GM21447 (cell line): Measurements from ENCODE around the gene BMPR1A.
"Not testable (repeated sequence)": the region's sequence is repeated elsewhere in the genome, so short reads cannot be mapped to it uniquely, and the experiment has no call there.

Source experiments
- ATAC-seq: cut with Tn5 transposase; IDR thresholded peaks from one replicate; pipeline ENCODE4 v1.9.1; 2021; ENCODE audit not compliant: unreplicated experiment

BMPR1A gene

DNA sequence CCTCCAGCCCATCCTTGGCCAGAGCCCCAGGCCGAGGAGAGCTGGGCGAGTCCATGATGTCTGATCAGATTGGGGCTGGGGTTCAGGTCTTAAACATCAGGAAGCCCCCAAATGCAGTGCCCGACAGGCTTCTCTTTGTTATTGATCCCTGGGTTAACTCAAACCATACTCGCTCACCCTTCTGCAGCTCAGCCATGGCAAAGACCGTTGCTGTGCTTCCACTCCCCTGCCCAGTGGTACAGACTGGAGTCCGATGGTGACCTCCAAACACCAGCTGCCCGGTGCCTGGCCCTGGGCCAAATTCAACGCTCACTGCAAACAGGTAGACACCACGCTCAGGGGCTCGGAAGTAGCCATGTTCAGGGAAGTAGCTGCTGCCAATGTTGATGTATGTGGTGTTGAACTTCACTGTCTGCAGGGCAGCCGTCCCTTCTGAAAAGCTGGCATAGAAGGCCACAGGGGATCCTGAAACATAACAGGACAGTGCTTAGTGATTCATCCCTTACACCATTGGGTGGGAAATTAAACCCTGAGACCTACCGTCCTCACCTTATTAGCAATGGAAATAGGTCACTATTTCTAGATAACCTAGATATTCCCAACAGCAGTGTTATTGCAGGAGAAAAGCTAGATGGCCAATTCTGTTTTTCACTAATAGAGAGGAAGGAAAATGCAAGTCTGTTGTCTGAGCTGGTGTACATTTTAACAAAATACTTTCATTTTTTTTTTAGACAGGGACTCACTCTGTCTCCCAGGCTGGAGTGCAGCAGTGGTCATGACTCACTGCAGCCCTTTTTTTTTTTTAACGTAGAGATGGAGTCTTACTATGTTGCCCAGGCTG lies 180.5 kb downstream of the BMPR1A start:
- ATAC-seq, result no peak

DNA sequence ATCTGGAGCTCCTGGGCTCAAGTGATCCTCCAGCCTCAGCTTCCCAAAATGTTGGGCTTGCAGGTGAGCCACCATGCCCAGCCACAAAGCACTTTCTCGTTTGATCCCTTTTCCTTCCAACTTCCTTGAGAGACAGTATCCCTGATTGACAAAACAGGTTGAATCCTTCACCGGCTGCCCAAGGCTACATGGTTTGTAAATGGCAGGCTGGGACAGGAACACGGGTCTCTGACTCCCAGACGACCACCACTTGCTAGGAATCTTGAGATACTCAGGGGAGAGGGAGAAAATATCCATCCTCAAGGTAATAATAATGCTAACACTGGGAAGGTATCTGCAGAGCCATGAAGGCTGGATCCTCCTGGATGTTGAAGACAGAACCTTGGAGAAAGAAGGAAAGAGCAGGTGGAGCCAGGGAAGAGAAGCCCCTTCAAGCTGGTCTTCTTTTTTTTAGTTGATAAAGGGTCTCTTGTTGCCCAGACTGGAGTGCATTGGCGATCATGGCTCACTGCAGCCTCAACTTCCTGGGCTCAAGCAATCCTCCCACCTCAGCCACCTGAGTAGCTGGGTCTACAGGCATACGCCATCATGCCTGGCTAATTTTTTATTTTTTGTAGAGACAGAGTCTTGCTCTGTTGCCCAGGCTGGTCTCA lies 181.2 kb downstream of the BMPR1A start:
- no peak for ATAC-seq

- ATAC-seq, result no peak
Observed at GRCh38 chr10:86938260-86938659, 181.8 kb downstream of the BMPR1A start.

DNA sequence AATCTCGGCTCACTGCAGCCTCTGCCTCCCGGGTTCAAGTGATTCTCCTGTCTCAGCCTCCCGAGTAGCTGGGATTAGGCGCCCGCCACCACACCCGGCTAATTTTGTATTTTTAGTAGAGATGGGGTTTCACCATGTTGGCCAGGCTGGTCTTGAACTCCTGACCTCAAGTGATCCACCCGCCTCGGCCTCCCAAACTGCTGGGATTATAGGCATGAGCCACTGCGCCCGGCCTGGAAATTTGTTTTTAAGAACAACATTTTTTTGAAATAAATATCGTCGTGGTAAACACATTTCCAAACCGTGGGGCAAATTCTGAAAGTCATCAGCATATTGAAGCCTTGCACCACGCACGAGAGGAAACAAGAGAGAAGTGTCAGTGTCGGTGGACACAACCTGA lies 183.7 kb downstream of the BMPR1A start:
- not testable (repeated sequence) for ATAC-seq

GRCh38 chr10:86940677-86941076 lies 184.3 kb downstream of the BMPR1A start:
- ATAC-seq, result no peak

GRCh38 chr10:86941426-86941825 lies 185.0 kb downstream of the BMPR1A start:
- no peak for ATAC-seq

DNA sequence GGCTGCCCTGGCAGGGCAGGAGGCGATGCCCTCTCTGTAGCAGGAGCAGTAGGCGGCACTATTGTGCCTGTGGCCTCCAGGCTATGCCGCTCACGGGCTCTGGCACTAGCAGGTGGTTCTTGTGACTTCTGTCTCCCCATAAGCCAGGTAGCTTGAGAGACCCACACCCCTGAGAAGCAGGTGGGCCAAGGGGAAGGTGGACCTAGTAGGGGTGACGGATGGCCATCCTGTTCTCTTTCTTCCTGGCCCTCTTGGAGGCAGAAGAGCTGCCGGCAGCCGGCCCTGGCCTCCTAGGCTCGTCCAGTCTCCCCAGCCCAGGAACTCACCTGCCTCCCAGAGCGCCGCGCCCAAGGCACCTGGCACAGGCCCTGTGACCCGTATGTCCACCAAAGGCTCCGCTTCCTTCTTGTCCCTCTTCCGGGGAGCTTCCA lies 185.6 kb downstream of the BMPR1A start:
- ATAC-seq, result no peak

- no peak for ATAC-seq
Observed at GRCh38 chr10:86942441-86943315, 186.3 kb downstream of the BMPR1A start.

DNA sequence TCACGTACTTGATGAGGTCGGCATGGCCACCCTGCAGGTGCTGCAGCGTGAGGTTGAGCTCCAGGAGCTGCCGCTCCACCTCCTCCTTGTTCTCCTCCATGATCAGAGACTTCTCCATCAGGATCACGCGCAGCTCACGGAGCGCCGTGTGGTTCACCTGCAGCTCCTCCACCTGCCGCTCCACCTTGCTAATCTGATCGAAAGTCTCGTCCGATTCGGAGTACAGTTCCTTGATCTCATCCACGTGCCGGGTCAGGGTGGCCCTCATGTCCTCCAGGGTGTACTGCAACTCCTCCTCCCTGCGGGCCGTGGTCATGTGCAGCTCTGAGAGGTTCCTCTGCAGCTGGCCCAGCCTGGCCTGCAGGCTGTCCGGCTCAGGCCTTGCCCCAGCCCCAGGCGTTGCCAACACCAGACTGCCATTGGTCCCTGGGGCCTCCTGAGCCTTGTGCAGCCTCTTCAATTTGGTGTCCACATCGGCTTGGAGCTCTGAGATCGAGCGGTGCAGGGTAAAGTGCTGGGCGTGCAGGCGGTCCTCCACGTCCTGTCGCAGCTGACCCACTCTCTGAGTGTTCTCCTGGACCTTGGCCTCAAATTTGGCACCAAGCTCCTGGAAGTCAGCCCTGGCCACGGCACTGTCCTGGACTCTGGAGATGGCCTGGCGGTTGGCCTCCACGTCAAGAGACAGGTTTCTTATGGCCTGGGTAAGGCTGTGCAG lies 187.1 kb downstream of the BMPR1A start:
- ATAC-seq, result no peak

DNA sequence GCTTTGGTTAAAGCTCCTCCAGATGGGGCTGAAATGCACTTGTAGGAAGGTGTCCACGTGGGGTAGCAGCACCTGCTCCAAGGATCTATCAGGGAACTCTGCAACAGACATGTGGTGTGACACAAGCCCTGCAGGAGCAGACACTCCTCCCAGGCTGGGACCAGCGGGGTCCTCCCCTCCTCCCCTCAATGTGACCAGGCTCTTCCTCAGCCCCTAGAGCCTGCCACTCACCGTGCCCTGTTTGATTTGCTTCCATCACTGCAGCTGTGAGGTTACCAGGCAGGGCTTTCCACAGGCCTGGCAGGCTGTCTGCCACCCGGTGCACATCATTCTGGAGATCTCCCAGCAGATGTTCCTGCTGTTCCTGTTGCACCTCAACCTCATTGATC lies 187.6 kb downstream of the BMPR1A start:
- no peak for ATAC-seq

GRCh38 chr10:86944471-86944870 lies 188.1 kb downstream of the BMPR1A start:
- no peak for ATAC-seq

DNA sequence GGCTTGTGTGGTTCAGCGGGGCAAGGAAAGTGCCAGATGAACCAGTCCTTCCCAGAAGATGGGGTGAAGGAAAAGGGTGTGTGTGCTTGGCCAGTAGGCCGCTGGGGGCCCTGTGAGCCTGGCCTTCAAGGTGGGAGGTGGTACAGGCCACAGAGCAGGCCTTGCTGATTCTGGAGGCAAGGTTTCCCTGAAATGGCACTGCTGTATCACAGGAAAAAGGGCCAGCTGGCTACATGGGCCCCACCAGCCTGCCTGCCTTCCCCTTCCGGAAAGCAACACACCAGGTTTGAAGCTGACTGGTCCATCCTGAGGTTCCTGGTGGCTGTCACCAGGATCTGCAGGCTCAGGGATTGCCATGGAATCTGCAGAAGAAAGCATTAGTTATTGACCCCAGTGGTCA lies 188.5 kb downstream of the BMPR1A start:
- no peak for ATAC-seq

DNA sequence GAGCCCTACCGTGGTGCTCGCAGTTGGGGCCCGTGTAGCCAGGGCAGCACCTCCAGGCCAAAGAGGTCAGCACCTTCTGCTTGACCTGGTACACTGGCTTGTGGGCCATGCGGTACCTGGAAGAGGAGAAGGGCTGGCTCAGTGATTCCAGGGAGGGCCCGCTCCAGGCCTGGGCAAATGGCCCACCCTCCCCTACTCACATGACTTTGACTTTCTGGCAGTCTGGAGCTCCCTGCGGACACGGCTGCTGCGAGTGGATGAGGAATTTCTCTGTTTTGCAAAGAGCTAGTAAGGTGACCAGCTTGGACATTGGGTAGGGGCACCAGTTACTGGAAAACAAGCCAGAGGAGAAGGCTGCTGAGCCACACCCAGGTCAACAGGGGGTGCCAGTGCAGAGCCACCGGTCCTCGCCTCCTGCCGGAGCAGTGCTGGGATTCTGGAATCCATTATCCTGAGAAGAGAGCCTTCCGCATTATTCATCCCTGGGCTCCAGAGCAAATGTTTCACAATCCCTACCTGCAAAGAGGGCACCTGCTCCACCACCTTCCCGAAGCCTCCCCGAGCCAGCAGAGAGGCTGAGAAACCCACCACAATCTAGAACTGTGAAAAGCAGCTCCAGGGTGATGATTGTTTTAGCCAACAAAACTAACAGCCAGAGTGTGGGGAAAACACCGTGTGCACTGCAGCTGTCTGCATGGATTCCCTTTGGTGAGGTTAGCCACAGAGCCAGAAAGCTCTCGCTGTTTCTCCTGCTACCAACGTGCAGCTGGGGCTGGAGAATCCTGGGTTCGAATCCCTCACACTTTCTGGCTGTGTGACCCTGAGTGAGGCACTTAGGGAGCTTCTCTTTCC lies 189.2 kb downstream of the BMPR1A start:
- ATAC-seq, result no peak

DNA sequence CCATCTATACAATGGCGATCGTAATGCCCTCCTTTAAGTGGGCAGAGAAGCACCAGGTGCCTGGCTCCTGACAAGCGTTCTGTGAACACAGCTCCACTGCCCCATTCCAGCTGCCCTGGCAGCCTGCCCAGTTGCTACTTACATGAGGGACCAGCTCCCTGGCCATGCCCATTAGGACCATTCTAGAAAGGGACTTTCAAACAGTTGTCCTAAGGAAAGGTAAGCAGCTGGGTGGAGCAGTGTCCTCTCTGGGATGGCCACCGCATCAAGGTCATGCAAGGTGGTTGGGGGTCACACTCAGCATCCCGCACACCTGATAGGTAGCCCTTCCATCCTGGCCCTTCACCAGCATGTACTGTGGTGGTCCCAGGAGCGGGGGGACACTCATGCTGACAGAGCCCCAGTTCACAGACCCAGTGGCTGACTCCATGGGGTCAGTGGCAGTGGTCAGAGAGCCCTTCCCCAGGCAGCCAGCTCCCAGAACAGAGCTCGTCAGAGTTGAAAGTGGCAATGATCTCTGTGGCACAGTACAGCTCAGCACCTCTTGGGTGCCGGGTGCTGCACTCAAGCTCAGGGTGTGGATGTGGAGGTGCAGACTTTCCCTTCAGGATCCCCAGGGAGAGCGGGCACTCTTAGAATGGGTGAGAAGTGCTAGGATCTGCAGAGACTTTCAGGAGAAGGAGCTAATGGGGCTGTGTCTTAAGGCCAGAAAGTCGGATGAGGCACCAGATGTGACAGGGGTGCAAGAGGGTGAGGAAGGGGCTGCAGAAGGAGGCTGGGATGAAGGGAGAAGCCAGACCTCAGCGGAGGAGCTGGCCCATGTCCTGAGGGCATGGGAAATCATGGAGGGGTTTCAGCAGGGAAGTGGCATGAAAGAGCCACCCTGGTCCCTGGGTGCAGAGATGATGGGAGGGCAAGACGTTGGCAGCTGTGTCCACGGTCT lies 190.1 kb downstream of the BMPR1A start:
- ATAC-seq, result no peak

DNA sequence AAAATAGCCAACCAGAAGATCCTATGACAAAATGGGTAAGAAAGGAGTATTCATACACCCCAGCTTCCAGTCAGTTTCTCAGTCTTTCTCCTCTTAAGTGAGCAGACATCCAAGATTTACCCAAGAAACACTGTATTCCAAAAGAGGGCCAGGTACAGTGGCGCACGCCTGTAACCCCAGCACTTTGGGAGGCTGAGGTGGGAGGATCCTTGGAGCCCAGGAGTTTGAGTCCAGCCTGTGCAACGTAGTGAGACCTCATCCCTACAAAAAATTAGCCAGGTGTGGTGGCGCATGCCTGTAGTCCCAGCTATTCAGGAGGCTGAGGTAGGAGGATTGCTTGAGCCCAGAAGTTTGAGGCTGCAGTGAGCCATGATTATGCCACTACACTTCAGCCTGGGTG lies 191.4 kb downstream of the BMPR1A start:
- not testable (repeated sequence) for ATAC-seq

DNA sequence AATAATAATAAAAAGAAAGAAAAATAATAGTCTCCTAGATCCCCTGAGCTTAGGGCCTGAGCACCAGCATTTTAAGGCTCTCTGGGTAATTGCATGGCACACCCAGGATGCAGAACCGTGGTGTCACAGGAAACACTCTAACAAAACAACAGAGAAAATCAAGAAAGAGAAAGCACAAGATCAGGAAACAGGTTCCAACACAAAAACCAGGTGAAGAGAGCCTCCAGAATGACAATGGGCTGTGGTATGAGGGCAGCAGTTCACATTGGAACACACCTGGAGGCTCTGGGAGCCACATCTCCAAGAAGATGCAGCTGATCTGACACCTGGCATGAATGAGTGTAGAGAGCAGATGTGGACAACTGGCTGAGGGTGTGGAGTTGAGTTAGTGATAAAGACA lies 193.9 kb downstream of the BMPR1A start:
- no peak for ATAC-seq

- no peak for ATAC-seq
Observed at GRCh38 chr10:86951184-86951761, 194.9 kb downstream of the BMPR1A start.

GRCh38 chr10:86952106-86952505 lies 195.7 kb downstream of the BMPR1A start:
- ATAC-seq, result no peak
